ENCODE measurements around the gene PRIM1. TPM values are rescaled to one million over a fixed set of nuclear protein-coding genes. Genes with fewer than 3 reads are reported as not detected.

Gene PRIM1
- total and polyA plus RNA-seq, 2 of the 4 experiments (the other 2 are of a cell fraction) = 8.6 to 12.0 TPM

- Histone ChIP-seq H3K36me3 (ENCODE audit: control insufficient read depth, insufficient read depth, low read length) (peaks cover 29% of the 10 kb centered on the region), H2AFZ (replicated peaks; ENCODE audit: low read length, poor library complexity) (peak overlapping the region; percentile 40), H3K79me1 (ENCODE audit: low read depth in 1 of 2, low read length in 2 of 2) (peaks cover 0 to 46% of the 10 kb centered on the region in 2 experiments; a peak in 3 of 4 replicates), H4K91ac (ENCODE audit: insufficient read depth, low read depth, low read length) (peak overlapping the region; percentile 96), H2BK20ac (ENCODE audit: low read depth, low read length) (no peak overlapping the region), H3K56ac (ENCODE audit: extremely low read depth, insufficient read depth, low read length) (peak overlapping the region; percentile 98), H3K27me3 (ENCODE audit: control insufficient read depth, insufficient read depth, low read length) (no peaks in the 10 kb centered on the region), H3K9me1 (ENCODE audit: insufficient read depth, low read length) (peaks cover 27% of the 10 kb centered on the region), H3K18ac (ENCODE audit: low read depth, low read length) (peak overlapping the region; percentile 40), H2BK5ac (ENCODE audit: low read depth, low read length, poor library complexity, severe bottlenecking) (peak overlapping the region; percentile 83), H3K4me2 (ENCODE audit: low read depth, low read length) (peak overlapping the region; percentile 95), H4K20me1 (ENCODE audit: insufficient read depth, low read length) (peaks cover 51% of the 10 kb centered on the region), H3K4me3 (ENCODE audit: insufficient read depth, low read depth, low read length) (peak overlapping the region; percentile 80), H2AK5ac (ENCODE audit: low read depth, low read length) (peak overlapping the region; percentile 98), H3K4ac (ENCODE audit: low read depth, low read length) (peak overlapping the region; percentile 99), H3K23ac (ENCODE audit: low read depth, low read length) (peak overlapping the region; percentile 96), H4K5ac (ENCODE audit: low read depth, low read length) (peak overlapping the region; percentile 80), H2BK15ac (ENCODE audit: low read depth, low read length) (0 out of 3 replicates have a peak overlapping the region, but pooled peaks have one; percentile 4), H3K27ac (ENCODE audit: insufficient read depth, low read length) (peak overlapping the region; percentile 76), H2BK120ac (ENCODE audit: low read depth, low read length) (peak overlapping the region; percentile 58), H3K9ac (ENCODE audit: low read depth, low read length) (peak overlapping the region; percentile 96), H3K14ac (replicated peaks; ENCODE audit: low read depth, low read length) (peak overlapping the region; percentile 99), H4K8ac (ENCODE audit: low read depth in 2 of 2, low read length in 2 of 2) (peak overlapping the region; percentile 92 to 93), H3K4me1 (ENCODE audit: control insufficient read depth, insufficient read depth, low read length) (peaks cover 5% of the 10 kb centered on the region), H2AK9ac (replicated peaks; ENCODE audit: low read depth, low read length, poor library complexity) (peak overlapping the region; percentile 100), H3K9me3 (ENCODE audit: control insufficient read depth, insufficient read depth, low read length) (no peaks in the 10 kb centered on the region)
- TF ChIP-seq MXI1 (IDR thresholded peaks at IDR 0.05; ENCODE audit: borderline replicate concordance, low read depth, low read length) = peak; percentile 79; the same call in 1 of the 2 replicates
- TF ChIP-seq CEBPB (IDR thresholded peaks at IDR 0.05; ENCODE audit: low read depth, low read length) = peak; percentile 71
- TF ChIP-seq MAFK (IDR thresholded peaks at IDR 0.05; ENCODE audit: low read depth, low read length) = no peak
- TF ChIP-seq RFX5 (IDR thresholded peaks at IDR 0.05; ENCODE audit: low read depth, low read length) = no peak
- TF ChIP-seq, protein P1, sequence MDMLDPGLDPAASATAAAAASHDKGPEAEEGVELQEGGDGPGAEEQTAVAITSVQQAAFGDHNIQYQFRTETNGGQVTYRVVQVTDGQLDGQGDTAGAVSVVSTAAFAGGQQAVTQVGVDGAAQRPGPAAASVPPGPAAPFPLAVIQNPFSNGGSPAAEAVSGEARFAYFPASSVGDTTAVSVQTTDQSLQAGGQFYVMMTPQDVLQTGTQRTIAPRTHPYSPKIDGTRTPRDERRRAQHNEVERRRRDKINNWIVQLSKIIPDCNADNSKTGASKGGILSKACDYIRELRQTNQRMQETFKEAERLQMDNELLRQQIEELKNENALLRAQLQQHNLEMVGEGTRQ (IDR thresholded peaks at IDR 0.05; ENCODE audit: low read depth, low read length) = no peak
- no peak for TF ChIP-seq RAD21 (IDR thresholded peaks at IDR 0.05; ENCODE audit: low read length)
- peak; percentile 68; the same call in 1 of the 2 replicates for TF ChIP-seq POLR2A (IDR thresholded peaks at IDR 0.05; ENCODE audit: low read depth, low read length)
- ChIA-PET POLR2A (ENCODE audit: unreplicated experiment) (interaction anchor here (0.6 kb wide), 1 partner anchor 38 kb away, joined by 3 read pairs; no protein-coding TSS in a partner anchor), CTCF (no interaction called here)
- ATAC-seq (ENCODE audit: low read depth) (peak; percentile 2; the same call in 1 of the 2 replicates), DNase-seq (peak; percentile 86)
- dilution Hi-C loops (cut with HindIII; ENCODE audit: low sequenced_read_pairs, unreplicated experiment) = no loop called here
- in situ Hi-C loops (cut with MboI; ENCODE audit: low sequenced_read_pairs) = no loop called here
- intact Hi-C loops (cut with micrococcal nuclease) = loop anchor here (2.0 kb wide), 2 partner anchors 87 to 95 kb away; no protein-coding TSS in a partner anchor
- BruUV-seq (replicated peaks) = no TSS peak
- WGBS, 2 experiments (ENCODE audit: extremely low coverage in 2 of 2, insufficient read length in 1 of 2) = 0% methylated on average over 1 of the region's 14 CpGs; no CpG with 5 or more reads in 1 of the 2 experiments
Measured at GRCh38 chr12:56723889-56724700, 28.0 kb downstream of the PRIM1 start.

All from IMR-90 (cell line).